Activated naive CD4-positive, alpha-beta T cell treated with anti-CD3 and anti-CD28 coated beads, Interleukin-2, amount 10 ng/mL, durations not matched to agents 7 days and 5 days (primary cell): Measurements from ENCODE around the gene UBTD2.

Source experiments
- CTCF ChIA-PET: fragments of 350-600 bp; sonication (Branson Sonifier 250); formaldehyde crosslinking; loops from one replicate; lab custom pipeline; 2021; ENCODE audit warnings: antibody characterized with exemption; lab: Charles Lee
- DNase-seq: peaks from one replicate; pipeline ENCODE4 v3.0.0-alpha.2; 2020
- H3K27ac Mint-ChIP-seq: one replicate; pipeline ENCODE4 v1.8.0; 2021; ENCODE audit warnings: mild to moderate bottlenecking, moderate library complexity, mixed read lengths
- H3K27me3 Mint-ChIP-seq: one replicate; pipeline ENCODE4 v1.8.0; 2021; ENCODE audit warnings: mild to moderate bottlenecking, mixed read lengths
- H3K36me3 Mint-ChIP-seq: one replicate; pipeline ENCODE4 v1.8.0; 2021; ENCODE audit warnings: mixed read lengths
- H3K4me1 Mint-ChIP-seq: one replicate; pipeline ENCODE4 v1.8.0; 2021; ENCODE audit warnings: mixed read lengths
- H3K4me3 Mint-ChIP-seq: one replicate; pipeline ENCODE4 v1.8.0; 2021; ENCODE audit warnings: mild to moderate bottlenecking, moderate library complexity, mixed read lengths
- H3K9me3 Mint-ChIP-seq: one replicate; pipeline ENCODE4 v1.8.0; 2021; ENCODE audit warnings: mixed read lengths

Gene UBTD2

DNA sequence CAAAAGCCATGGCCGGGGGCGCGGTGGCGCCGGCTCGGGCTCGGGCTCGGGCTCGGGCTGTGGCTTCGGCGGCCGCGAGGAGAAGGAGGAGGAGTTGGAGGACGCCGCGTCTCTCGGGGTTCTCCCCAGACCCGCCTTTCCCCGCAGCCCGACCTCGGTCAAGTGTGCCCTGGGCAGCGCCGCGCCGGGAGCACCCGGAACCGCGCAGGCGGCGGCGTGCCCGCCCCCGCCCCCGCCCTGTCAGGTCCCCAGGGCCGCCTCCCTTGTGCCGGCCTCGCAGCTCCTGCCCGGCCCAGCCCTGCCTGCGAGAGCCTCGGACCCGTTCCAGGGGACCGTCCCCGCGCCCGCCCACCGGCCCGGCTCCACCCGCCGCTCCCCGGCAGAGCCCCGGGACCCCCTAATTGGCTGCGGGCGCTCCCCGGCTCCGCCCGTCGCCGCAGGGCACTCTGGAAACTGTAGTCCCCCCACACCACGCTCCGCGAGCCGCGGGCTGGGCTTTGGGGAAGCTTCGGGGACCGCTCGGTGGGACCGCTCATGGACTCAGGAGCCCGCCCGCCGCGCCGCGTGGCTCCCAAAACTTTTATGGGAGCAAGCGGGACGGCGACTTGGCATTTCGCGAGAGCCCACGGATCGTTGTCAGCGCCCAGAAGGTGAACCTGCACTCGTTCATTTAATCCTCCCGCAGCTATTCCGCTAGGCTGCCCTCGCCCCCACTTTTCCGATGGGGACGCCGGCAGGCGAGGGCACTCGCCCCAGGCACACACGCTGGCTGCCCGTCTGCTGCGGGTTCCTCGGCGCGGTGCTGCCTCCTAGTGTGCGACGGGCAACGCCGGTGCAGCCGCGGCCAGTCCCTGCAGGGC is 95.3 kb downstream of the UBTD2 start, which contains the start of gene STK10:
Gene STK10, minus strand, starts transcription at position 192 of the 860 bp plus-strand sequence. Its CDS starts 182 bp downstream, at position 10.
- no peaks in the 10 kb centered on the region for H3K9me3 Mint-ChIP-seq
- CTCF ChIA-PET, result interaction anchor here (0.6 to 8.2 kb wide), 26 partner anchors 10 to 276 kb away, joined by 3 to 116 read pairs (median 4); partner anchors contain the start of genes FBXW11 and UBTD2
- H3K36me3 Mint-ChIP-seq, result peaks cover 40% of the 10 kb centered on the region
- peak within 1 kb of the TSS; percentile 94 for H3K27ac Mint-ChIP-seq
- H3K4me3 Mint-ChIP-seq, result peak within 1 kb of the TSS; percentile 96
- peak; percentile 94 for DNase-seq
- peaks cover 20% of the 10 kb centered on the region for H3K27me3 Mint-ChIP-seq
- peaks cover 32% of the 10 kb centered on the region for H3K4me1 Mint-ChIP-seq

DNA sequence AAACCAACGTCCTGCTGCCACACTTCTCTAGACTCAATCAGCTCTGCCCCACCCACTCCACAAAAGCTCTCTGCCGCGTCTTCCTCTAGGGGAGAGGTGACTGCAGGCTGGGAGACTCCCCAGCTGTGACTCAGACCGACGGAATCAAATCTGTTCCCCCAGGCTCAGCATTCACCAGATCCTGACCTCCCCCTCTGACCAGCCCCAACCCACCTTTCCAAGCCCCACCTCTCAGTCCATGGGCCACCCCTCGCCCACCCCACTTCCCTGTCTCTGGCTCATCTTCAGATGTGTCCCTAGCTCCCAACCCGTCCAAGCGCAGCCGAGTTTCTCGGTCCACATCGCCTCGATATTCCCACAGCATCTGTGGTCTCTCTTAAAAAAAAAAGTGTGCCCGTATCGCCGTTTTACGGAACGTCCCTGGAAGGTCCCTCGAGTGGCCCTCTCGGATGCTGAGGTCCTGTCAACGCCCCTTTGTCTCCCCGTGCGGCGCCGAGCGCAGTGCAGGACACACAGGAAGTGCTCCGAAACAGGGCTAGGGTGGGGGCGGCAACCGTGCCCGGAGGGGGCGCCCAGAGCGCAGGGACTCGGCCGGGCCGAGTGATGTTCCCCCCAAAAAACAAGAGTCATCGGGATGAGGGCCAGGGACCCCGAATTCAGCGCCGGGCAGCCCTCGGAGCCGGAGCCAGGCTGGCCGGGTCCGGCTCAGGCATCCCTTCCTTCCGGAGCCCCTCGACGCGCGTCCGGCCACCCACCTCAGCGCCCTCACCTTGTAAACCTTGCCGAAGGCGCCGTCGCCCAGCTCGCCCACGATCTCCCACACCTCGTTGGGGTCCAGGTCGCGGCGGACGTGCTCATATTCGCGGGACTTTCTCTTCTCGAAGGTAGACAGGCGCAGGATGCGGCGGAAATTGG is 96.2 kb downstream of the UBTD2 start:
- H3K27ac Mint-ChIP-seq, result peak overlapping the region; percentile 94
- CTCF ChIA-PET, result interaction anchor here (1.0 to 8.2 kb wide), 16 partner anchors 12 to 276 kb away, joined by 3 to 116 read pairs (median 6); no protein-coding TSS in a partner anchor
- peak overlapping the region; percentile 96 for H3K4me3 Mint-ChIP-seq
- peaks cover 49% of the 10 kb centered on the region for H3K36me3 Mint-ChIP-seq
- peak; percentile 79 for DNase-seq
- H3K4me1 Mint-ChIP-seq, result peaks cover 41% of the 10 kb centered on the region
- H3K9me3 Mint-ChIP-seq, result no peaks in the 10 kb centered on the region
- peaks cover 20% of the 10 kb centered on the region for H3K27me3 Mint-ChIP-seq

DNA sequence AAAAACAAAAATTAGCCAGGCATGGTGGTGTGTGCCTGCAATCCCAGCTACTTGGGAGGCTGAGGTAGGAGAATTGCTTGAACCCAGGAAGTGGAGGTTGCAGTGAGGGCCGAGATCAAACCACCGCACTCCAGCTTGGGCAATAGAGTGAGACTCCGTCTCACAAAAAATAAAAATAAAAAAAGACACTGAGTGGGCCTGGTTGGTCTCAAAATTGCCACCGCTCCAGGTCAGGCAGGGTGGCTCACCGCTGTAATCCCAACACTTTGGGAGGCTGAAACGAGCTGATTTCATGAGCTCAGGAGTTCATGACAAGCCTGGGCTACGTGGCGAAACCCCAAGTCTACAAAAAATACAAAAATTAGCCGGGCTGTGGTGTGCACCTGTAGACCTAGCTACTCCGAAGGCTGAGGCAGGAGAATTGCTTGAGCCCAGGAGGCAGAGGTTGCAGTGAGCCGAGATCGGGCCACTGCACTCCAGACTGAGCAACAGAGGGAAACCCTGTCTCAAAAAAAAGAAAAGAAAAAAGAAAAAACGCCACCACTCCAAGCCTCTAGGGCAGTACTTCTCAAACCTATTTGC is 97.4 kb downstream of the UBTD2 start:
- no peak for DNase-seq
- H3K4me1 Mint-ChIP-seq, result peaks cover 51% of the 10 kb centered on the region

DNA sequence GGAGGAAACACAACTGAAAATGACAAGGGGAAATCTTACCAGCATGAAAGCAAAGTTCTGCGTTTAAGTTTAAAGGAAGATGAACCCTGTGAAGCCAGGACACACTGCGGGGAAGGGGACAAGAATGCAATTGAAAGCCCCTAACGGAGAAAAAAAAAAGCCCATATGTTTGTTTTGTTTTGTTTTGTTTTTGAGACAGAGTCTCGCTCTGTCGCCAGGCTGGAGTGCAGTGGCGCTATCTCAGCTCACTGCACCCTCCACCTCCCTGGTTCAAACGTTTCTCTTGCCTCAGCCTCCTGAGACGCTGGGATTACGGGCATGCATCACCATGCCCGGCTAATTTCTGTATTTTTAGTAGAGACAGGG is 98.5 kb downstream of the UBTD2 start:
- H3K4me3 Mint-ChIP-seq, result peak overlapping the region; percentile 96
- H3K9me3 Mint-ChIP-seq, result no peaks in the 10 kb centered on the region
- peaks cover 62% of the 10 kb centered on the region for H3K4me1 Mint-ChIP-seq
- CTCF ChIA-PET, result interaction anchor here (0.6 to 8.2 kb wide), 4 partner anchors 9 to 373 kb away, joined by 3 to 116 read pairs (median 39); no protein-coding TSS in a partner anchor
- peaks cover 61% of the 10 kb centered on the region for H3K36me3 Mint-ChIP-seq
- peak overlapping the region; percentile 94 for H3K27ac Mint-ChIP-seq
- DNase-seq, result no peak
- peaks cover 13% of the 10 kb centered on the region for H3K27me3 Mint-ChIP-seq

More for the DNA sequence above, 97.4 kb downstream of the UBTD2 start:
- H3K4me3 Mint-ChIP-seq, result peak overlapping the region; percentile 96
- peaks cover 53% of the 10 kb centered on the region for H3K36me3 Mint-ChIP-seq
- peak overlapping the region; percentile 94 for H3K27ac Mint-ChIP-seq
- H3K27me3 Mint-ChIP-seq, result peaks cover 16% of the 10 kb centered on the region
- no peaks in the 10 kb centered on the region for H3K9me3 Mint-ChIP-seq
- CTCF ChIA-PET, result interaction anchor here (1.3 to 8.2 kb wide), 10 partner anchors 10 to 275 kb away, joined by 3 to 116 read pairs (median 6); no protein-coding TSS in a partner anchor

DNA sequence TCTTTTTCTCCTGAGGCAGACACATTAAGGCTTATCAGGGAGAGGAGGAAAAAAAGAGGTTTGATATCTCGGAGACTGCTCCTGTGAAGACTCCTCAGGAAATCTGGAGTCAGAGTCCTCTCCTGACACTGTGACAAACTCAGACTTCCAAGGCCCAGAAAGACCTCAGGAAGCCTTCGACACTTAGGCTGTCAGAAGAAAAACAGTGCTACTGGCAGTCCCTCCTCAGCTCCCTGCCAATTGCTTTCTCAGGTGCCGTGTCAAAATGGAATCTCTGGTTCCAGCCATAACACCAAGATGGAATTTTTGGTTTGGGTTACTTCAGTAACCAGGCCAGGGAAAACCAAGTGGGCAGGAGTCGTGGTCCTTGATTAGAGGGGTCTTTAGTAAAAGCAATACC is 99.7 kb downstream of the UBTD2 start:
- Mint-ChIP-seq H3K27ac (peak overlapping the region; percentile 94), H3K4me3 (peak overlapping the region; percentile 96), H3K4me1 (peaks cover 69% of the 10 kb centered on the region), H3K9me3 (no peaks in the 10 kb centered on the region), H3K36me3 (peaks cover 66% of the 10 kb centered on the region), H3K27me3 (peaks cover 5% of the 10 kb centered on the region)
- CTCF ChIA-PET, result interaction anchor here (0.8 to 8.2 kb wide), 5 partner anchors 8 to 110 kb away, joined by 3 to 116 read pairs (median 3); no protein-coding TSS in a partner anchor
- DNase-seq, result no peak

DNA sequence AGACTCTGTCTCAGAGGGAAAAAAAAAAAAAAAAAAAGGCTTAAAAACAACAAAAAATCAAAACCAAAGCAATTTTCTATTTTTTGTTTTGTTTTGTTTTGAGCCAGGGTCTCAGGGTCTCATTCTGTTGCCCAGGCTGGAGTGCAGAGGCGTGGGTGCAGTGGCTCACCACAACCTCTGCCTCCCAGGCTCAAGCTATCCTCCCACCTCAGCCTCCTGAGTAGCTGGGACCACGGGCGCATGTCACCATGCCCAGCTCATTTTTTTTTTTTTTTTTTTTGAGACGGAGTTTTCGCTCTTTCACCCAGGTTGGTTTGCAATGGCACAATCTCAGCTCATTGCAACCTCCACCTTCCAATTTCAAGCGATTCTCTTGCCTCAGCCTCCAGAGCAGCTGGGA is 101.3 kb downstream of the UBTD2 start:
- no peak for DNase-seq
- H3K27me3 Mint-ChIP-seq, result no peaks in the 10 kb centered on the region
- peaks cover 85% of the 10 kb centered on the region for H3K4me1 Mint-ChIP-seq
- peak overlapping the region; percentile 94 for H3K27ac Mint-ChIP-seq
- H3K9me3 Mint-ChIP-seq, result no peaks in the 10 kb centered on the region
- peaks cover 78% of the 10 kb centered on the region for H3K36me3 Mint-ChIP-seq
- CTCF ChIA-PET, result interaction anchor here (0.7 to 1.3 kb wide), 2 partner anchors 14 to 26 kb away, joined by 3 read pairs; no protein-coding TSS in a partner anchor
- no peak overlapping the region for H3K4me3 Mint-ChIP-seq

DNA sequence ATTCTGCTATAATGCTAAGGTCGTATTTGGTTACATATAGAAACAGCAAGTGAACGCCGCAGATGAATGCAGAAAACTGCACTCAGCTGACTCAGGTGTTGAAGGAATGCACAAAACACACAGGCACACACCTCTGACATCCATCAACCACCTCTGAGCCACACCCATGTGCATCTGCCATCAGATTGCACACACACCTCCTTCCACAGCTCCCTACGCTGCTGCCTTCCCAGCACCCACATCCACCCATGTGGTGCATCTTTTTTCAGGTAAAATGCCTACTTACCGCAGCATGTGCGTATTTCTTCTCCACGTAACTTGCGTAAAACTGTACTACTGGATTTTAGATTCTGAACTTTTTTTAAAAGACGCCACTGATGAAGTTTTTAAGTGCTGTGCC is 102.6 kb downstream of the UBTD2 start:
- peak; percentile 57 for DNase-seq
- H3K4me1 Mint-ChIP-seq, result peaks cover 98% of the 10 kb centered on the region
- CTCF ChIA-PET, result no interaction called here
- H3K36me3 Mint-ChIP-seq, result peaks cover 79% of the 10 kb centered on the region
- H3K9me3 Mint-ChIP-seq, result no peaks in the 10 kb centered on the region
- H3K27me3 Mint-ChIP-seq, result no peaks in the 10 kb centered on the region
- H3K4me3 Mint-ChIP-seq, result peak overlapping the region; percentile 95
- peak overlapping the region; percentile 96 for H3K27ac Mint-ChIP-seq

DNA sequence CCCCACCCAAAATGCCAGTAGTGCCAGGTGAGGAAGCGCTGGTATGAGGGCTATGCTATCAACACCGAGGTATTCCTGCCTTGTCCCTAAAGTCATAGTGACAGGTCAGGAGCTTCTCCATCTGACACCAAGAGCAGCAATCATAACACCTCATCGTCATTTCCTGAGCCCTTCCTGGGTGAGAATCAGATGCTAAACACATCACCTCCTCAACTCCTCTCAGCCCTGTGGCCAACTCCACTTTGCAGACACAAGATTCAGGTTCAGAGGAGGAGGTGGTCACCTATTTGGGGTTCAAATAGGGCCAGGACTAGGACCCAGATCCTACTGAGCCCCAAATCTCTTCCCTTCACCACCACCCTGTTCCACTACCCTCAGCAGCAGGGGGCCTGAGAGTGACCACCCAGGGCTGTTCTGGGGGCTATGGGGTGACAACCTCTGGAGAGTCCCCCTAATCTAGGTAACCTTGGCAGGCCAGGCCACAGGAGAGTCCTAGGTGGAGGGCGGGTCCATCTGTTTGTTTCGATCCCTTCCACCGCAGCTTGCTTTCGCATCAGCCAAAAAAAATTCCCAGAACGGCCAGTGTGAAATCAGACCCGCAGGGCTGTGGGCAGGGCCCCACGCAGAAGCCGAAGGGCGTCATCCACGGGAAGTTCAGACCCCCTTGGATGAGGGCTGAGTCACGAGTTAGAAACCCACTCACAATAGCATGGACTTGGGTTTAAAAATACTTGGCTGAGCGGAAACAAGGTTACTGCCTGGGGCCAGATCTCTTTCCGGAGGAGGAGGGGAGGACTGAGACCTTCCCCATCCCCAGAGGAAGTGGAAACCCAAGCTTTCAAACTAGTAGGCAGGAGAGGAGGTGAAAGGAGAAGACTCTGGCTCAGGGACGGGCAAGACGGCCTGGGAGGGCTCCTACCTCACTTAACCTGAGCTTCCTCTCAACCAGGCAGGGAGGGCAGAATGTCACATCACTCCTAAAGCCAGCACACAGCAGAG is 104.3 kb downstream of the UBTD2 start:
- CTCF ChIA-PET, result interaction anchor here (0.8 to 8.5 kb wide), 2 partner anchors 8 to 267 kb away, joined by 3 to 116 read pairs; partner anchors contain the start of gene STK10
- Mint-ChIP-seq H3K4me1 (peaks cover 92% of the 10 kb centered on the region), H3K27ac (peak overlapping the region; percentile 96), H3K36me3 (peaks cover 79% of the 10 kb centered on the region), H3K27me3 (no peaks in the 10 kb centered on the region), H3K4me3 (peak overlapping the region; percentile 95), H3K9me3 (no peaks in the 10 kb centered on the region)
- DNase-seq, result peak; percentile 70

DNA sequence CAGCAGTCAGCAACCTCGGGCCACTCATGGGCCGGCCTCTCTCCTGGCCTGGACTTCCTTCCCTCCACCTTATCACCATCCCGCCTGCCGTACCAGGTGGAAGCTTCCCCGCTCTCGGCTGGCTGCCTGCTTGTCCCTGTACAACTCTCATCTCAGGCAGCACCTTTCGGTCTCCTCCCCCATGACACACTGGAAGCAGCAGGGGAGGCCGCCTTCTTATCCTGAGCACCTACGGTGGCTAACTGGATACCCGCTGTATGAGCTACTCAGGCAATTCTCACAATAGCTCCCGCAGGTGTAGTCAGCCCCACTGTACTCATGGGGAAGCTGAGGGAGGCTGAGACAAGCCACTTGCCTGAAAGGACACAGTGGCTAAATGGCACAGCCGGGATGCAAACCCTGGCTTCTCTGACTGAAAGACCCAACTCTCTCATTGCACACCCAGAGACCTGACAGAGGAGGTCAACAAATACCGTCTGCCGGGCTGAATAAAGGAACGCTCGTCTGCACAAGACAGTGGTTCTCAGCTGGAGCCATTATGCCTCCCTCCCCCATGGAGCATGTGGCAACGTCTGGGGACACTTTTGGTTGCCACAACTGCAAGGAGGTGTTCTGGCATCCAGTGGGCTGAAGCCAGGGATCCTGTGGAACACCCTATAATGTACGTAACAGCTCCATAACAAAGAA is 105.1 kb downstream of the UBTD2 start:
- CTCF ChIA-PET, result interaction anchor here (0.8 to 8.5 kb wide), 2 partner anchors 9 to 266 kb away, joined by 3 to 116 read pairs; partner anchors contain the start of gene STK10
- DNase-seq, result peak; percentile 39
- H3K36me3 Mint-ChIP-seq, result peaks cover 79% of the 10 kb centered on the region
- H3K9me3 Mint-ChIP-seq, result no peaks in the 10 kb centered on the region
- H3K27ac Mint-ChIP-seq, result peak overlapping the region; percentile 96
- no peaks in the 10 kb centered on the region for H3K27me3 Mint-ChIP-seq
- peak overlapping the region; percentile 95 for H3K4me3 Mint-ChIP-seq
- H3K4me1 Mint-ChIP-seq, result peaks cover 92% of the 10 kb centered on the region

DNA sequence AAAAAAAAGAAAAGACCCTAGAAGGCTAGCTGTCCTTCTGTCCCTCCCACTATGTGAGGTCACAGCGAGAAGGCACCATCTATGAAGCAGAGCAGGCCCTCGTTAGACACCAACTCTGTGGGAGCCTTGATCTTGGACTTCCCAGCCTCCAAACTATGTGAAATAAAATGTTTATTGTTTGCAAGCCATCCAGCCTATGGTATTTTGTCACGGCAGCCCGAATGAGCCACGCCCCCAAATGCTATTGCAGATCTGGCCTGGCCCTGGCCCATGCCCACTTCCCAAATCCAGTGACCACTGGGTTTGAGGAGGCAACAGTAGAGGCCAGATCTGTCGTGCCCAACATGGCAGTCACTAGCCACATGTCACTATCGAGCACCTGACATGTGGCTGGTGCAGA is 106.4 kb downstream of the UBTD2 start:
- H3K4me3 Mint-ChIP-seq, result peak overlapping the region; percentile 95
- no peaks in the 10 kb centered on the region for H3K9me3 Mint-ChIP-seq
- no peaks in the 10 kb centered on the region for H3K27me3 Mint-ChIP-seq
- H3K27ac Mint-ChIP-seq, result peak overlapping the region; percentile 96
- peaks cover 92% of the 10 kb centered on the region for H3K4me1 Mint-ChIP-seq
- H3K36me3 Mint-ChIP-seq, result peaks cover 74% of the 10 kb centered on the region
- DNase-seq, result no peak
- CTCF ChIA-PET, result interaction anchor here (8.5 kb wide), 1 partner anchor 10 kb away, joined by 116 read pairs; the partner anchor contains the start of gene STK10

DNA sequence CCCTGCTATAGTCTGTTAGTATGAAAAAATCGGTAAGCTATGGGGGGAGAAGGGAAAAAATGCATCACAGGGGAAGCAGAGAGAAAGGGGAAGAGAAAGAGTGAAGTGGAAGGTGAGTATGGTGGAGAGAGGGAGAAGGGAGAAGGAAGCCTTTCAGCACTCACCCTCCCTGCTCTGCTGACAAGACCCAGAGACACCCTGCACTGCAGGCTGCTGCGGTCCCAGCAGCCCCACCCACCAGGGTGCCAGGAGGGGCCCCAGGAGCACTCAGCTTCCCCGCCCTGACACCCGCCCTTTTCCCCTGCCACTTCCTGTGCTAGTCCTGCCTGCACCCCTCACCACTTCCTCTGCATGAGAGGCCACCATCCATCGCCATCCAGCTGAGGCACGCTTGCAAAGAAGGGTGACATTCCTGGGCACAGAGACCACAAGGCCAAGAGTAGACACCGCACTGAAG is 108.3 kb downstream of the UBTD2 start:
- CTCF ChIA-PET, result interaction anchor here (0.8 to 8.5 kb wide), 7 partner anchors 12 to 116 kb away, joined by 3 to 116 read pairs (median 5); partner anchors contain the start of gene STK10
- Mint-ChIP-seq H3K4me1 (peaks cover 92% of the 10 kb centered on the region), H3K27me3 (no peaks in the 10 kb centered on the region), H3K9me3 (no peaks in the 10 kb centered on the region), H3K27ac (peak overlapping the region; percentile 96), H3K4me3 (peak overlapping the region; percentile 95), H3K36me3 (peaks cover 78% of the 10 kb centered on the region)
- DNase-seq, result peak; percentile 96
